HEK293T (cell line): ENCODE data around the gene KLF2.

Experiments used
- CTCF ChIA-PET: fragments of 350-600 bp; formaldehyde crosslinking; extraction: SDS; loops from one replicate; lab custom pipeline; 2021; ENCODE audit warnings: antibody characterized with exemption, inconsistent platforms; lab: Yijun Ruan, JAX
- POLR2A ChIA-PET: fragments of 350-600 bp; formaldehyde crosslinking; extraction: SDS; loops from one replicate; lab custom pipeline; 2020; ENCODE audit warnings: antibody characterized with exemption, inconsistent platforms; lab: Yijun Ruan, JAX
- DNase-seq: peaks from one replicate; pipeline ENCODE4 v3.0.0; 2012; ENCODE audit warnings: mixed read lengths; ENCODE audit errors: extremely low spot score
- ARNT ChIP-seq: fragments of 450-650 bp; IDR thresholded peaks from 2 replicates; pipeline ENCODE4 v1.6.1; 2017; ENCODE audit warnings: mild to moderate bottlenecking
- BHLHE40 ChIP-seq: fragments of 450-650 bp; IDR thresholded peaks from 2 replicates; pipeline ENCODE4 v1.6.1; 2016; ENCODE audit warnings: mild to moderate bottlenecking, moderate library complexity, borderline replicate concordance
- CTBP1 ChIP-seq: fragments of 450-650 bp; IDR thresholded peaks from 2 replicates; pipeline ENCODE4 v1.6.1; 2016; ENCODE audit warnings: borderline replicate concordance
- ELF4 ChIP-seq: fragments of 450-650 bp; IDR thresholded peaks from 2 replicates; pipeline ENCODE4 v1.6.1; 2017; ENCODE audit warnings: antibody characterized with exemption
- FOXA1 ChIP-seq: fragments of 450-650 bp; IDR thresholded peaks from 2 replicates; pipeline ENCODE4 v1.6.1; 2016; ENCODE audit warnings: mild to moderate bottlenecking
- FOXK2 ChIP-seq: fragments of 450-650 bp; IDR thresholded peaks from 2 replicates; pipeline ENCODE4 v1.6.1; 2016; ENCODE audit warnings: mild to moderate bottlenecking
- FOXM1 ChIP-seq: fragments of 450-650 bp; IDR thresholded peaks from 2 replicates; pipeline ENCODE4 v1.6.1; 2017; ENCODE audit warnings: mild to moderate bottlenecking, borderline replicate concordance
- HDGF ChIP-seq: fragments of 450-650 bp; IDR thresholded peaks from 2 replicates; pipeline ENCODE4 v1.6.1; 2017; ENCODE audit warnings: antibody characterized with exemption, borderline replicate concordance
- L3MBTL2 ChIP-seq: fragments of 450-650 bp; conservative IDR thresholded peaks from 2 replicates; pipeline ENCODE4 v1.6.1; 2016; ENCODE audit warnings: mild to moderate bottlenecking
- LEF1 ChIP-seq: fragments of 450-650 bp; IDR thresholded peaks from 2 replicates; pipeline ENCODE4 v1.6.1; 2017; ENCODE audit warnings: mild to moderate bottlenecking, borderline replicate concordance
- NFRKB ChIP-seq: fragments of 450-650 bp; IDR thresholded peaks from 2 replicates; pipeline ENCODE4 v1.6.1; 2016; ENCODE audit warnings: mild to moderate bottlenecking, moderate library complexity
- SP1 ChIP-seq: fragments of 450-650 bp; IDR thresholded peaks from 2 replicates; pipeline ENCODE4 v1.6.1; 2017
- SUZ12 ChIP-seq: fragments of 450-650 bp; IDR thresholded peaks from 2 replicates; pipeline ENCODE4 v1.6.1; 2016; ENCODE audit warnings: mild to moderate bottlenecking
- TARDBP ChIP-seq: fragments of 450-650 bp; IDR thresholded peaks from 2 replicates; pipeline ENCODE4 v1.6.1; 2016
- ZNF384 ChIP-seq: fragments of 450-650 bp; IDR thresholded peaks from 2 replicates; pipeline ENCODE4 v1.6.1; 2016
- TF ChIP-seq, protein P1 (sequence below): fragments of 450-650 bp; IDR thresholded peaks from 2 replicates; pipeline ENCODE4 v1.6.1; 2016

The KLF2 gene

DNA sequence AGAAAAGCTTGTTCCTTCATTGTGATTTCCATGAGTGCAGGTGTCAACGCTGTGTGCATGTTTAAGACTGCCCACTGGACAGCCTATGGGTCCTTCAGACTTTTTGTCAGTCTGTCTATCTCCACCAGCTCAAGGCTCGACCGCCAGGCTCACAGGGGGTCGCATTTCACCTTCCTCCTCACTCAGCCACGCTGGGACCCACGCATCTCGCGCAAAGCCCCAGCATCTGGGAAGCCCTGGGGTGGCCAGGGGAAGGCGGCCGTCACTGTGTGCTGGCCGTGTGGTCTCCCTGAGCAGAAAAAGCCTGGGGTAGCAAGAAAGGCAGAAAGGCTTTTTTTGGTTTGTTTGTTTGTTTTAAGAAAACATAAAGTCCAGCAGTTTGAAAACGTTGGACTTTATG lies 48.5 kb downstream of the KLF2 start:
- DNase-seq: no peak
- ChIA-PET POLR2A (no interaction called here), CTCF (no interaction called here)
- TF ChIP-seq ARNT (no peak), FOXA1 (no peak), L3MBTL2 (no peak), BHLHE40 (no peak), NFRKB (no peak), LEF1 (no peak), SUZ12 (no peak), CTBP1 (no peak), FOXK2 (no peak), SP1 (no peak), HDGF (no peak), TARDBP (no peak), ZNF384 (no peak), ELF4 (no peak), FOXM1 (no peak)
- TF ChIP-seq, protein P1, sequence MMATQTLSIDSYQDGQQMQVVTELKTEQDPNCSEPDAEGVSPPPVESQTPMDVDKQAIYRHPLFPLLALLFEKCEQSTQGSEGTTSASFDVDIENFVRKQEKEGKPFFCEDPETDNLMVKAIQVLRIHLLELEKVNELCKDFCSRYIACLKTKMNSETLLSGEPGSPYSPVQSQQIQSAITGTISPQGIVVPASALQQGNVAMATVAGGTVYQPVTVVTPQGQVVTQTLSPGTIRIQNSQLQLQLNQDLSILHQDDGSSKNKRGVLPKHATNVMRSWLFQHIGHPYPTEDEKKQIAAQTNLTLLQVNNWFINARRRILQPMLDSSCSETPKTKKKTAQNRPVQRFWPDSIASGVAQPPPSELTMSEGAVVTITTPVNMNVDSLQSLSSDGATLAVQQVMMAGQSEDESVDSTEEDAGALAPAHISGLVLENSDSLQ: no peak

DNA sequence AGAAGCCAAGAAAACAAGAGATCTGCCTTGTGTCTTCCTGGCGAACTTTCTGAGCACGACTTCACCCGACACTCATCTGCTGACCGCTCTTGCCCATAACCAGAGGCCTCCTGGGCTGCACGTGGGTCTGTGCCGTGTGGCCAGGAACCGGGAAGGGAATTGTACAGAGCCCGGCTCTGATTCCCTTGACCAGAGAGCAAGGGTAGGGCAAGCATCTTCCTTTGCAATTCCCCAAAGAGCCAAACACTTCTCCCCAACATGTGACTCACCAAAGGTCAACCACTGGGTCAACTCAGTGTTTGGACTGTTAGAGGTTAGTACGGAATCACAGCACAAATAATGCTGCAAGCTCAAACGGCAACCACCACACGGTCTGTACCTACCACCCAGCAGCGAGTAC lies 48.9 kb downstream of the KLF2 start:
- ChIA-PET CTCF (no interaction called here), POLR2A (no interaction called here)
- DNase-seq: no peak
- no peak for TF ChIP-seq ELF4
- no peak for TF ChIP-seq ARNT
- no peak for TF ChIP-seq L3MBTL2
- TF ChIP-seq TARDBP: no peak
- TF ChIP-seq SP1: no peak
- no peak for TF ChIP-seq LEF1
- no peak for TF ChIP-seq HDGF
- TF ChIP-seq NFRKB: no peak
- TF ChIP-seq FOXK2: no peak

DNA sequence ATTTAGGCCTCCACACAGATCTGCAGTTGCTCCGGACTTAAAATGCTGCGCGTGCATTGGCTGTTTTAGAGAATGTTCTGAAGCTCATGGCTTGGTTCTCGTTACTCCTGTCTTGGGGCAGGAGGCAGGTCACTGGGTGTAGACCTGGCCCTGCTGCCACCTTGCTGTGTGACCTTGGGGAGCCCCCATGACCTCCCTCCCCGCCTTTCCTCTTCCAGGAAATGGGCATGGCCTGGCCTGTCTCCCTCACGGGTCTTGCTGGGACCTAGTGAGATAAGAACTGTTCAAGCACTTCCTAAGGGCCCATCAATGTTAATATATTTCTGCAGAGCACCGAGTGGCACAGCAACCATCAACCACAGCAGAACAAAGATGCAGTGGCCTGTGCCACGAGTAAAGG lies 49.4 kb downstream of the KLF2 start:
- POLR2A ChIA-PET: no interaction called here
- no peak for TF ChIP-seq SP1
- no peak for TF ChIP-seq ELF4
- TF ChIP-seq HDGF: no peak
- TF ChIP-seq LEF1: no peak
- no peak for TF ChIP-seq CTBP1
- TF ChIP-seq NFRKB: no peak
- no peak for DNase-seq
- CTCF ChIA-PET: no interaction called here

DNA sequence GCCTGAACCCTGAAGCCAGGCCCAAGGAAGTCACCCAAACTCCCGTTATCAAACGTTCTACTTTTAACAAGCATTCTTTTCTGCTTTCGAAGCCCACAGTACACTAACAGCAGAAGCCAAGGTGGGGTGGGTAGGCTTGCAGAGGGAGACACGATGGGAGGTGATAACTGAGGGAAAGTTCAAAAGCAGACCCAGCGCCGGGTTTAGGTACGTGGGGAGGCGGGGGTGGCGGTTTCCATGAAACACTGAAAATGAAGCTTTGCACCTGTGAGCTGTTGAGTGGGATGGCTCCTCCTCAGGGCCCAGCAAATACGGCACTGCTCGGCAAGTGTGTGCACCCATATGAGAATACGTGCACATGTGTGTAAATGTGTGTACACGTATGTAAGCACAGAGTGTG lies 49.8 kb downstream of the KLF2 start:
- POLR2A ChIA-PET: no interaction called here
- no peak for DNase-seq
- TF ChIP-seq ELF4 (no peak), TARDBP (no peak), FOXK2 (no peak), BHLHE40 (no peak), SUZ12 (no peak), LEF1 (no peak)
- TF ChIP-seq, protein P1: no peak
- CTCF ChIA-PET: no interaction called here

DNA sequence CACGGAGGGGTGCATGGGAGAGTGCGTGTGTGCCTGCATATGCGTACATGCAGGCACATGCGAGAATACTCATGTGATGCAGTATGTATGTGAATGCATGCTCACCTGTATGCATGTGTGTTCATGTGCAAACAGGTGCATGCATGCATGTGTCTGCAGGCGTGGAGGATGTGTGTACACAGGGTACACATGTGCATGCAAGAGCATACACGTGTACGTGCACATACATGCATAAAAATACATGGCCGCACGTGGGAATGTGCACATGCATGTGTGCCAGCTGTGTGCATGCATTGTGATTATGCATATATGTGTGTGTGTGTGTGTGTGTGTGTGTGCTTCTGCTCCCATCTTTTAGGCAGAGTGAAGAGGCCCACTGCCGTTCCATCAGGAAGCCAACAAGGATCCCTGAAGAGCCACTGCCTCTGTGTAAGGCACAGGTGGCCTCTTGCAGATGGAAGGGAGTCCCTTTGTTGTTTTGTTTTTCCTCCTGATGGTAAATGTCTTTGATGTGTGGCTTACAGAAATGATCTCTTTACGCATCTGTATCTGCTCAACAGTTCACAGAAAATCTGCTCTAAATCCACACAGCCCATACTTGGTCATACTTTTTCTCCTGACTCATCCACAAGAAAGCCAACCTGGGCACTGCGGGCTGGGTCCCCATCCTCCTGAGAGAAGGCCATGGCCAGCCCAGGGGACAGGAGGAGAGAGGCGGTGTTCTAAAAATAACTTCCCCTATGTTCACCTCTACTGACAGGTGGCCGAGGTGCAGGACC lies 50.7 kb downstream of the KLF2 start:
- TF ChIP-seq SP1 (no peak), HDGF (no peak), BHLHE40 (no peak), CTBP1 (no peak), FOXM1 (no peak), SUZ12 (no peak), FOXK2 (no peak), TARDBP (no peak), ELF4 (no peak), L3MBTL2 (no peak), LEF1 (no peak), NFRKB (no peak), ZNF384 (no peak)
- TF ChIP-seq, protein P1: no peak
- no peak for DNase-seq
- ChIA-PET POLR2A (no interaction called here), CTCF (no interaction called here)

DNA sequence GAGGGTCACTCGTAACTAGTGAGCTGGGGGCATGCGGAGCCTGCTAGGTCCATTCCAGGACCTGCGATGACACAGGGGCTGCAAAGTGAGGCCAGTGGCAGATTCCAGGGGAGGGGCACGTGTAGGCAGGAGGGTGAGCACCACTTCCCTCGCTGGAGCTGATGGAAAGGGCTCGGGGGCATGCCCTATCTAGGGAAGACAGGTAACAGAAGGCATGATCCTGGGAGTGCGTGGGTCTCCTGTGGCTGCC lies 51.2 kb downstream of the KLF2 start:
- no peak for DNase-seq
- POLR2A ChIA-PET: no interaction called here
- CTCF ChIA-PET: no interaction called here
- TF ChIP-seq LEF1: no peak
- no peak for TF ChIP-seq SP1
- TF ChIP-seq ARNT: no peak
- no peak for TF ChIP-seq CTBP1
- TF ChIP-seq HDGF: no peak
- no peak for TF ChIP-seq L3MBTL2
- TF ChIP-seq, protein P1: no peak
- no peak for TF ChIP-seq ELF4
- TF ChIP-seq SUZ12: no peak
- TF ChIP-seq NFRKB: no peak
- no peak for TF ChIP-seq FOXK2
- no peak for TF ChIP-seq FOXA1
